Keratinocyte (primary cell): ENCODE measurements around the gene SNAP25. TPM values are rescaled to one million over a fixed set of nuclear protein-coding genes. Genes with fewer than 3 reads are reported as not detected.
A peak's percentile ranks its signal among the peaks of the same experiment; 100 is the strongest.

Experiments
- DNase-seq: peaks from one replicate; pipeline ENCODE4 v3.0.0-alpha.2; 2011; ENCODE audit warnings: low read depth, missing footprints, low spot score
- FAIRE-seq: peaks from 2 replicates; lab custom pipeline; 2011; peaks lifted over from hg19 to GRCh38; lab: Jason Lieb, UNC
- H2AFZ ChIP-seq: 2 replicates; pipeline ENCODE4 v1.6.0; 2012; ENCODE audit warnings: low read length, control low read depth, inconsistent platforms; ENCODE audit not compliant: control insufficient read depth
- H3K27ac ChIP-seq: 2 replicates; pipeline ENCODE4 v1.5.1; 2011; ENCODE audit warnings: low read length; ENCODE audit not compliant: control insufficient read depth, insufficient read depth
- H3K27me3 ChIP-seq: 3 replicates; pipeline ENCODE4 v1.6.0; 2011; ENCODE audit warnings: low read length; ENCODE audit not compliant: control insufficient read depth, insufficient read depth; ENCODE audit errors: extremely low read depth
- H3K36me3 ChIP-seq, 2 experiments: 2 replicates in 1 of 2; 3 replicates in 1 of 2; pipeline ENCODE4 v1.5.1; 2011; ENCODE audit warnings: low read length in 2 of 2, mild to moderate bottlenecking in 1 of 2; ENCODE audit not compliant: control insufficient read depth in 2 of 2, insufficient read depth in 2 of 2; ENCODE audit errors: extremely low read depth in 1 of 2
- H3K4me1 ChIP-seq: 3 replicates; pipeline ENCODE4 v1.5.1; 2011; ENCODE audit warnings: low read length; ENCODE audit not compliant: control insufficient read depth, insufficient read depth; ENCODE audit errors: extremely low read depth
- H3K4me2 ChIP-seq: 3 replicates; pipeline ENCODE4 v1.6.0; 2011; ENCODE audit warnings: low read depth, low read length; ENCODE audit not compliant: control insufficient read depth, insufficient read depth; ENCODE audit errors: extremely low read depth
- H3K4me3 ChIP-seq, 3 experiments: fragments of 200-600 bp in 1 of 3; sonication (generic) in 1 of 3; 2 replicates in 2 of 3; 3 replicates in 1 of 3; pipeline ENCODE4 v1.5.1; 2011 to 2016; ENCODE audit warnings: low read length in 3 of 3, mild to moderate bottlenecking in 3 of 3, control low read depth in 2 of 3, inconsistent platforms in 1 of 3, low read depth in 1 of 3, mixed read lengths in 1 of 3, mixed run types in 1 of 3, moderate library complexity in 1 of 3; ENCODE audit not compliant: control insufficient read depth in 2 of 3, insufficient read depth in 2 of 3; ENCODE audit errors: extremely low read depth in 1 of 3
- H3K79me2 ChIP-seq: 2 replicates; pipeline ENCODE4 v1.6.0; 2012; ENCODE audit warnings: low read length; ENCODE audit not compliant: control insufficient read depth, insufficient read depth
- H3K9ac ChIP-seq: 3 replicates; pipeline ENCODE4 v1.6.0; 2011; ENCODE audit warnings: low read length; ENCODE audit not compliant: control insufficient read depth, insufficient read depth; ENCODE audit errors: extremely low read depth
- H3K9me1 ChIP-seq: 3 replicates; pipeline ENCODE4 v1.6.0; 2011; ENCODE audit warnings: low read length; ENCODE audit not compliant: control insufficient read depth, insufficient read depth; ENCODE audit errors: extremely low read depth
- H3K9me3 ChIP-seq: 2 replicates; pipeline ENCODE4 v1.5.1; 2012; ENCODE audit warnings: low read depth, low read length; ENCODE audit not compliant: control insufficient read depth
- H4K20me1 ChIP-seq: 3 replicates; pipeline ENCODE4 v1.6.0; 2011; ENCODE audit warnings: low read length; ENCODE audit not compliant: control insufficient read depth, insufficient read depth; ENCODE audit errors: extremely low read depth
- EZH2 ChIP-seq: IDR thresholded peaks from one replicate; pipeline ENCODE4 v1.6.1; 2012; ENCODE audit warnings: inconsistent platforms, mild to moderate bottlenecking, low read length, moderate library complexity
- dilution Hi-C: fragments of 300-500 bp; cut with MboI; formaldehyde crosslinking; loops from one replicate; pipeline ENCODE4 v1.7.0; 2020; ENCODE audit warnings: low sequenced_read_pairs; ENCODE audit not compliant: extremely low pct_ligation_motif_present
- polyA plus RNA-seq, 5 experiments: library from polyadenylated mRNA; depleted of rRNA in 3 of 5; stranded (reverse) in 3 of 5; stranded (forward) in 1 of 5; unstranded in 1 of 5; fragments of >200 nt; gene quantifications; 1 replicate in 1 of 5; 2 replicates in 3 of 5; 3 replicates in 1 of 5; pipeline versions ENCODE4 v1.2.1 to v1.2.3, GENCODE V29; 2011 to 2012; ENCODE audit warnings: missing spikeins in 2 of 5, low read depth in 1 of 5, low replicate concordance in 1 of 5
- TF ChIP-seq, protein P1 (sequence below), 3 experiments: IDR thresholded peaks in 1 of 3; conservative IDR thresholded peaks in 1 of 3; optimal IDR thresholded peaks in 1 of 3; 2 replicates in 2 of 3; 3 replicates in 1 of 3; pipeline versions ENCODE3 to v1.5.1; 2011; ENCODE audit warnings: low read length in 3 of 3, mild to moderate bottlenecking in 3 of 3, moderate library complexity in 2 of 3, control low read depth in 1 of 3, inconsistent platforms in 1 of 3; ENCODE audit not compliant: insufficient read depth in 2 of 3; ENCODE audit errors: extremely low read depth in 1 of 3

The SNAP25 gene
- polyA plus RNA-seq, 1 donor (not counting 4 experiments of a cell fraction or from before 2014, with no cell fraction given): not detected

DNA sequence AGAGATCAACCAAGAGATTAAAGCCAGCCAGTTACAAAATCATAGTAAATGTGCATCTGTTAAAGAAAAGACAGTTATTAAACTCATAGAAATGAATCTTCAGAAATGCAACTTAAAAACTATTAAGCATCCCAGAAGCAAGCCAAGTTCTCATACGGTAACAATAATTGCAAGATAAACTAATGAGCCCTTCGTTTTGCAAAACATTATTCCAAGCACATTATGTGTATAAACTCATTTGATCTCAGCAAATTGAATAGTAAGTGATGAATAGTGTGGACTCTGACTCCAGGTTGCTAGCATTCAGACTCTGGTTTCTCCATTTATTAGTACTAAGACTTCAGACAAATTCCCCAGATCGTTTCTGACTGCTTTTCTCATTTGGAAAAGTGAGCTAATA is 85.2 kb downstream of the SNAP25 start:
- Histone ChIP-seq H3K9me3 (no peaks in the 10 kb centered on the region), H3K4me1 (peaks cover 20% of the 10 kb centered on the region), H3K27me3 (no peaks in the 10 kb centered on the region), H3K4me3 (no peak overlapping the region), H3K27ac (no peak overlapping the region), H2AFZ (no peak overlapping the region), H3K9me1 (peaks cover 4% of the 10 kb centered on the region), H3K9ac (no peak overlapping the region), H3K79me2 (no peaks in the 10 kb centered on the region), H3K4me2 (no peak overlapping the region), H4K20me1 (no peaks in the 10 kb centered on the region), H3K36me3 (no peaks in the 10 kb centered on the region)
- TF ChIP-seq, protein P1, sequence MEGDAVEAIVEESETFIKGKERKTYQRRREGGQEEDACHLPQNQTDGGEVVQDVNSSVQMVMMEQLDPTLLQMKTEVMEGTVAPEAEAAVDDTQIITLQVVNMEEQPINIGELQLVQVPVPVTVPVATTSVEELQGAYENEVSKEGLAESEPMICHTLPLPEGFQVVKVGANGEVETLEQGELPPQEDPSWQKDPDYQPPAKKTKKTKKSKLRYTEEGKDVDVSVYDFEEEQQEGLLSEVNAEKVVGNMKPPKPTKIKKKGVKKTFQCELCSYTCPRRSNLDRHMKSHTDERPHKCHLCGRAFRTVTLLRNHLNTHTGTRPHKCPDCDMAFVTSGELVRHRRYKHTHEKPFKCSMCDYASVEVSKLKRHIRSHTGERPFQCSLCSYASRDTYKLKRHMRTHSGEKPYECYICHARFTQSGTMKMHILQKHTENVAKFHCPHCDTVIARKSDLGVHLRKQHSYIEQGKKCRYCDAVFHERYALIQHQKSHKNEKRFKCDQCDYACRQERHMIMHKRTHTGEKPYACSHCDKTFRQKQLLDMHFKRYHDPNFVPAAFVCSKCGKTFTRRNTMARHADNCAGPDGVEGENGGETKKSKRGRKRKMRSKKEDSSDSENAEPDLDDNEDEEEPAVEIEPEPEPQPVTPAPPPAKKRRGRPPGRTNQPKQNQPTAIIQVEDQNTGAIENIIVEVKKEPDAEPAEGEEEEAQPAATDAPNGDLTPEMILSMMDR (optimal IDR thresholded peaks at IDR 0.05 in 1 of 3, IDR thresholded peaks at IDR 0.05 in 1 of 3, conservative IDR thresholded peaks at IDR 0.05 in 1 of 3; ENCODE audit: extremely low read depth in 1 of 3, insufficient read depth in 2 of 3, low read length in 3 of 3): no peak
- no peak for TF ChIP-seq EZH2
- dilution Hi-C loops: no loop called here
- FAIRE-seq (peak; percentile 64), DNase-seq (no peak)

DNA sequence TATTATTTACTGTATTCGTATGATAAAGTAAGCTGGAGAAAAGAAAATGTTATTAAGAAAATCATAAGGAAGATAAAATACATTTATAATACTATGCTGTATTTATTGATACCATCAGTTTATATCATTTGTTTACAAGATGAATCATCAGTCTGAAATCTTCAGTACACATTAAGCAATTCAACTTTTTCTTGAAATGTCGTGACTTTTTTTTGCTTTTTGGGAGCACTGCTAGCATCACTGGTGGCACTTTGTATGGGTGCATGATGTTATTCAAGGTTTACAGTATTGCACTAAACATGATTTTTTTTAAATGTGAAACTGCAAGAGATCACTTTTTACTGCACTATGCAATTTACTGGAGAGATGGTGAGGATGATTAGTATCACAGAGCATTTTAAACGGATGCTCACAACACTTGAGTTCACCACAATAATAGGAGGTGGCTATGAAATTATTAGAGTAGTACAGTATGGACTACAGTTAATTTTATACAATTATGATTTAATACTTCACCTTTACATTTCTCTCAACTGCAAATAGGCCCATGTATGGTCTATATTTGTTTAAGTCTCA is 85.9 kb downstream of the SNAP25 start:
- no peak for DNase-seq
- Histone ChIP-seq H3K27ac (no peak overlapping the region), H3K27me3 (no peaks in the 10 kb centered on the region), H3K36me3 (no peaks in the 10 kb centered on the region), H3K4me3 (no peak overlapping the region), H3K79me2 (no peaks in the 10 kb centered on the region), H4K20me1 (no peaks in the 10 kb centered on the region), H2AFZ (no peak overlapping the region), H3K9me3 (no peaks in the 10 kb centered on the region), H3K9ac (no peak overlapping the region), H3K9me1 (peaks cover 4% of the 10 kb centered on the region), H3K4me1 (peaks cover 26% of the 10 kb centered on the region), H3K4me2 (no peak overlapping the region)
- dilution Hi-C loops: no loop called here
- FAIRE-seq: no peak
- TF ChIP-seq, protein P1 (optimal IDR thresholded peaks at IDR 0.05 in 1 of 3, IDR thresholded peaks at IDR 0.05 in 1 of 3, conservative IDR thresholded peaks at IDR 0.05 in 1 of 3; ENCODE audit: extremely low read depth in 1 of 3, insufficient read depth in 2 of 3, low read length in 3 of 3): no peak
- no peak for TF ChIP-seq EZH2
